Measurements from ENCODE around the gene RPL36. TPM values are rescaled to one million over a fixed set of nuclear protein-coding genes. Genes with fewer than 3 reads are reported as not detected.

The RPL36 gene
- 1,000 to 10,000 TPM; 1,442 to 1,445 TPM for total RNA-seq
- 1,000 to 10,000 TPM; 2,357 to 2,883 (median 2,631) TPM for polyA plus RNA-seq
- 521 to 656 (median 605) reads per million in 6 experiments for total RNA-seq

DNA sequence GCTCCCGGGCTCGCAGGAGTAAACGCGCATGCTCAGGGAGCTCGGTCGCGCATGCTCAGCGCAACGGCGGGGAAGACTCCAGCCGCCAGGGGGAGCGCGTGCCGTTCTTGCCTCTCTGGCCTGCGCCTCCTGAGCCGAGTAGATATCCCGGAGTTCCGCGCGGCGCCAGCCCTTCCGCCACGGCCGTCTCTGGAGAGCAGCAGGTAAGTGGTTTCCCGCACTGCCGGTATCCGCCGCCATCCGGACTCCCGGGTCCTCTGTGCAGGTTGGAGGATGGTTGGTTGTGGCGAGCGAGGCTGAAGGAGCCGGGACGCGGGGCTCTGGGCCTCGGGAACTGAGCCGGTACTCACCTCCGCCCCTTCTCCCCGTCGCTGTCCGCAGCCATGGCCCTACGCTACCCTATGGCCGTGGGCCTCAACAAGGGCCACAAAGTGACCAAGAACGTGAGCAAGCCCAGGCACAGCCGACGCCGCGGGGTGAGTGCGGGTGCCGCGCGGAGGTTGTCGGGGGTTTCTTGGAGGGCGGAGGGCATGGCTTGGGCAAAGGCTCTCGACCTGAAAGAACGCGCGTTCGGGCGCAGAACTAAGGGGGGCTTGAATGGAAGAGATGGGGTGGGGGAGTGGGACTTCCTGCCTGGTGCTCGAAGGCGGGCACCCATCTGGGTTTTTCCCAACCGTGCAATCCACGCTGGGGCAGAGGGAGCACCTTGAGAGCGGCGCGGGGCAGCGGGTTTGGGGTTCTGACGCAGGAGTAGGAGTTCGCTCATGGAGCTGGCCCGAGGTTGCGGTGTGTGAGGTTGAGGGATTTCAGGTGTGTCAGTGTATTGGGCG, at the start of gene RPL36:
Gene RPL36, plus strand, starts transcription at position 171 of the 830 bp plus-strand sequence. Its CDS starts 213 bp downstream, at position 384.
- H3K36me3 Mint-ChIP-seq, result peaks cover 0 to 34% (median 0%) of the 10 kb centered on the region in 3 donors
- H3K4me3 Mint-ChIP-seq, result peak within 1 kb of the TSS; percentile 90 to 99 (median 94)
- no peaks in the 10 kb centered on the region for H3K9me3 Mint-ChIP-seq
- ATAC-seq (peak; percentile 58 to 65), DNase-seq (peak; percentile 96 to 99 (median 98))
- peaks cover 19 to 43% (median 36%) of the 10 kb centered on the region in 4 donors for H3K4me1 Mint-ChIP-seq
- no peaks in the 10 kb centered on the region for H3K27me3 Mint-ChIP-seq
- H3K27ac Mint-ChIP-seq, result peak within 1 kb of the TSS; percentile 90 to 99 (median 96)
- POLR2A ChIA-PET, result interaction anchor here (0.5 to 4.2 kb wide), 22 partner anchors 9 to 899 kb away, joined by 3 to 68 read pairs (median 3); partner anchors contain the start of genes CATSPERD, DUS3L, HSD11B1L and LONP1

DNA sequence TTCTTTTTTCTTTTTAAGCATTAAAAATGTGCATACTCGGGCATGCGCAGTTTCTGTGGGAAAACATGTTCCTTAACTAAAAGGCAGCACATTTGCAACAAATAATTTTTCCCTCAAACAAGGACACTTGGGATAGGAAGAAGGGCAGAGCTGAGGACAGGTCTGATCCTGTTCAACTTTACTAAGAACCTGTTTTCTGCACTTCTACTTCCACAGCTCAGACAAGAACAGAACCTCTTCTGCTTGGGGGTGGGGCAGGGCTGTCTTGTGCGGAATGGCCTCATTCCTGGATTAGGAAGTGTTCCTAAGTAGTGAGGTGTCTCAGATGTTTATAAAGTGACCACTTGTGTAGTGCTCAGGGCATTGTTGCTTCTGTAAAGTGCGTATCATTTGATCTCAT, 48.9 kb upstream of the RPL36 start:
- DNase-seq (no peak), ATAC-seq (no peak)
- Mint-ChIP-seq H3K27ac (peak overlapping the region in 3 of 10 donors; percentile 0 to 77 (median 48)), H3K36me3 (peaks cover 0 to 81% (median 9%) of the 10 kb centered on the region in 3 donors), H3K27me3 (no peaks in the 10 kb centered on the region), H3K9me3 (no peaks in the 10 kb centered on the region), H3K4me3 (peak overlapping the region in 2 of 10 donors; percentile 3 to 19), H3K4me1 (peaks cover 24 to 66% (median 44%) of the 10 kb centered on the region in 4 donors)
- POLR2A ChIA-PET, result interaction anchor here (0.6 kb wide), 1 partner anchor 33 kb away, joined by 3 read pairs; no protein-coding TSS in a partner anchor

DNA sequence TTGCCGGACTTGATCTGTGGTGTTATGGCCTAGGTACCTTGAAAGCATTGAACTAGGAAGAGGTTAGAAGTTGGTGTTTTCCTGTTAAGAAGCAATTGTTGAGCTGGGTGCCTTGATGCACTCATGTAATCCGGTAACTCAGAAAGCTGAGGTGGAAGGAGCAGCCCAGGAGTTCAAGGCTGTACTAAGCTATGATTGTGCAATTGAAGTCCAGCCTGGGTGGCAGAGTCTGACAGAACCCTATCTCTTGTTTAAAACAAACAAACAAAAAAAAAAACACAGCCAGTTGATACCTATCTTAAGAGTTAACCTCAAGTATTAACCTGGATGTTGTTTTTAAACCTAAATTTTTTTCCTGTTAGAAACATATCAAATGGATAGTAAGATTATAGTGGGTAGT, 47.9 kb upstream of the RPL36 start:
- no peak for DNase-seq
- Mint-ChIP-seq H3K27me3 (no peaks in the 10 kb centered on the region), H3K4me3 (no peak overlapping the region), H3K4me1 (peaks cover 29 to 71% (median 49%) of the 10 kb centered on the region in 4 donors), H3K9me3 (no peaks in the 10 kb centered on the region), H3K36me3 (peaks cover 0 to 88% (median 9%) of the 10 kb centered on the region in 3 donors), H3K27ac (peak overlapping the region in 6 of 10 donors; percentile 0 to 72 (median 50))
- POLR2A ChIA-PET, result interaction anchor here (0.6 to 0.7 kb wide), 2 partner anchors 20 to 48 kb away, joined by 4 to 6 read pairs; no protein-coding TSS in a partner anchor
- no peak for ATAC-seq

DNA sequence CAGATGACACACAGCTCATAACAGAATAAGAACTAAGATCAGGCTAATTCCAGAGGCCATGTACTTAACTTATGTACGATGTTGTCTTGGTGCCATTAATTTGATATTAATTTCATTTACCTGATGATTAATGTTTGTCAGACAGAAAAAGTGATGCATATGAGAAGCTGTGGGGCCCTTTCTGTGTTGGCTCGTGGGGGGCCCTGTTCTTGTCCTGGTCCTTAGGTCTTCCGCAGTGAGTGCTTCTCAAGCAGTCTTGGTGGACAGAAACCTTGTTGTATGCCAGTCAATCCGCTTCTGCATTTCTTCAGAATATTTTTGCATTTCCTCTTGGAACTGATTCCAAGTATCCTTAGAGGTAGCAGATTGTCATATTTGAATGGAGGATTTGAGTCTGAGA, 47.0 kb upstream of the RPL36 start:
- Mint-ChIP-seq H3K27me3 (no peaks in the 10 kb centered on the region), H3K27ac (peak overlapping the region in 2 of 10 donors; percentile 9 to 40), H3K4me3 (no peak overlapping the region), H3K36me3 (peaks cover under 1 to 91% (median 12%) of the 10 kb centered on the region in 3 donors), H3K4me1 (peaks cover 27 to 63% (median 42%) of the 10 kb centered on the region in 4 donors), H3K9me3 (no peaks in the 10 kb centered on the region)
- ATAC-seq (no peak), DNase-seq (no peak)
- POLR2A ChIA-PET, result interaction anchor here (0.6 to 0.7 kb wide), 3 partner anchors 33 to 583 kb away, joined by 3 to 6 read pairs (median 4); no protein-coding TSS in a partner anchor

DNA sequence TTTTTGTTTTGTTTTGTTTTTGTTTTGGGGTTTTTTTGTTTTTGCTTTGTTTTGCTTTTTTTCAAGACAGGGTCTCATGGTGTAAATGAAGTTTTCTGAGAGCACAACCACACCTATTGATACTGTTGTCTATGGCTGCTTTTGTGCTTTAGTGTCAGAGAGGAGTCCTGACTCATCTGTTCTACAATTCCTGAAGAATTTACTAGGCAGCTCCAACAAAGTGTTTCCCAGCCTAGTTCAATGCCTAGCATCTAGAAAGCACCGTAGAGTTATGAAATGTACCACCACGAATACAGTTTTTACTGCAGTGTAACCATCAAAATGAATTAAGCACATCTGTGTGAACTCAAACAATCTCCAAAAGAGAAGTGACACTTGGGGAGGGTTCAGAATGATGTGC, 46.1 kb upstream of the RPL36 start:
- Mint-ChIP-seq H3K4me1 (peaks cover 27 to 58% (median 44%) of the 10 kb centered on the region in 4 donors), H3K4me3 (no peak overlapping the region), H3K36me3 (peaks cover 5 to 92% (median 16%) of the 10 kb centered on the region in 3 donors), H3K27ac (peak overlapping the region in 4 of 10 donors; percentile 19 to 80 (median 70)), H3K9me3 (no peaks in the 10 kb centered on the region), H3K27me3 (no peaks in the 10 kb centered on the region)
- DNase-seq (no peak), ATAC-seq (no peak)
- POLR2A ChIA-PET, result interaction anchor here (0.6 kb wide), 1 partner anchor 12 kb away, joined by 4 read pairs; no protein-coding TSS in a partner anchor

DNA sequence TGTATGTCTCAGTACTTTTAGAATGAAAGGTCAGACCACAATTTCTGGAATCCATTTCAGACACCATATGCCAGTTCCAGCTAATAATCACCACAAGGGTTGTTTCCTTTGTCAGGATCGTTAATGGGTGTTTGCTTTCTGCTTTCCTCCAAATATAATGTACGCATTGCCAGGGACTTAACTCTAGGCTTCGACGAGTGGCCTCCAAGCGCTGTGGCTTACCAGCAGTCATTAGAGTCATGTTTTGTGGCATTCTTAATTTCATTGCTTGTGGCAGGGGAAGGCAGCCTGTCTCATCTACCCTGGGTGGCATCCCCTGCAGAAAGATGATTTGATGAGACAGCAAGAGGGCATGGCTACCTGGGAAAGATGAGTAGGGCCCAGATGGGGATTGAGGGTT, 44.7 kb upstream of the RPL36 start:
- POLR2A ChIA-PET, result no interaction called here
- Mint-ChIP-seq H3K9me3 (no peaks in the 10 kb centered on the region), H3K4me3 (peak overlapping the region in 1 of 10 donors; percentile 8), H3K4me1 (peaks cover 25 to 49% (median 41%) of the 10 kb centered on the region in 4 donors), H3K36me3 (peaks cover 5 to 93% (median 21%) of the 10 kb centered on the region in 3 donors), H3K27me3 (no peaks in the 10 kb centered on the region), H3K27ac (peak overlapping the region in 6 of 10 donors; percentile 18 to 83 (median 52))
- DNase-seq, result no peak
- no peak for ATAC-seq

DNA sequence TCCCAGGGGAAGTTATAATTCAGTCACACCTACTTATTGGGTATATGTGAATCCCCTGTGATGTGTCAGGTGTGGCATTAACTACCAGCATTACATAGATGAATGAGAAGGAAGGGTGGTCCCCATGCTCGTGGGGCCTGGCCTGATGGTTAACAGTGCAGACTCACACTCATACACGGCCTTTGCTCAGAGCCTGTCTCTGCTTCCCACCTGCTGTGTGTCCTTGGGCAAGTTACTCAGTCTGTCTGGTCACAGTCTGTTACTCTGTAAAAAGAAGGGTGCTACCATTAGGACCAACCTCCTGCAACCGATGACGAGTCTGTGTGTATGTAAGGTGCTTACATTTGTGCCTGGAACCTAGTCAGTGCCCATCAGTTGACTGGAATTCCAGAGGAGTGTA, 43.4 kb upstream of the RPL36 start:
- H3K36me3 Mint-ChIP-seq, result peaks cover 5 to 93% (median 20%) of the 10 kb centered on the region in 3 donors
- H3K27ac Mint-ChIP-seq, result peak overlapping the region in 6 of 10 donors; percentile 23 to 83 (median 36)
- POLR2A ChIA-PET, result no interaction called here
- no peak for DNase-seq
- no peaks in the 10 kb centered on the region for H3K27me3 Mint-ChIP-seq
- no peaks in the 10 kb centered on the region for H3K9me3 Mint-ChIP-seq
- no peak overlapping the region for H3K4me3 Mint-ChIP-seq
- no peak for ATAC-seq
- peaks cover 21 to 43% (median 33%) of the 10 kb centered on the region in 4 donors for H3K4me1 Mint-ChIP-seq

DNA sequence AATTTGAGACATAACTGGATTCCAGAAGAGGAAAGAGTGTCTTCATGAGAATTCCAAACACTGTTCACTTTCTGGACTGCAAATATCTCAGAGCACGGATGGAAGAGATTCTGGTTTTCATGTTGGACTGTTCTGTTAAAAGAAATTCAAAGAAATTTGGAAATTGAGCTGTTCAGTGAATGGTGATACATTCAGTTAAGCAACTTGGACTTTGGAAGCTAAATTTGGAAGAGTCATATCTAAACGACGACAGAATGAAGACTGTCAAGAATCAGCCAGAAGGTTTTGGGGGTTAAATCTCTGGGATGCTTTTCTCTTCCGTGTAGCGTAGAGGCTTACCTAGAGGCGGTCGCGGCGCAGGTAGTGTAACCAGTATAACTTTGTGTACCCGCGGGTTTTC, 41.6 kb upstream of the RPL36 start:
- Mint-ChIP-seq H3K27me3 (no peaks in the 10 kb centered on the region), H3K4me3 (no peak overlapping the region), H3K4me1 (peaks cover 15 to 36% (median 20%) of the 10 kb centered on the region in 4 donors), H3K36me3 (peaks cover 5 to 92% (median 21%) of the 10 kb centered on the region in 3 donors), H3K9me3 (no peaks in the 10 kb centered on the region), H3K27ac (peak overlapping the region in 2 of 10 donors; percentile 29 to 73)
- POLR2A ChIA-PET, result interaction anchor here (0.5 to 0.6 kb wide), 3 partner anchors 24 to 1778 kb away, joined by 3 to 6 read pairs (median 5); partner anchors contain the start of gene DUS3L
- no peak for ATAC-seq
- DNase-seq, result no peak

DNA sequence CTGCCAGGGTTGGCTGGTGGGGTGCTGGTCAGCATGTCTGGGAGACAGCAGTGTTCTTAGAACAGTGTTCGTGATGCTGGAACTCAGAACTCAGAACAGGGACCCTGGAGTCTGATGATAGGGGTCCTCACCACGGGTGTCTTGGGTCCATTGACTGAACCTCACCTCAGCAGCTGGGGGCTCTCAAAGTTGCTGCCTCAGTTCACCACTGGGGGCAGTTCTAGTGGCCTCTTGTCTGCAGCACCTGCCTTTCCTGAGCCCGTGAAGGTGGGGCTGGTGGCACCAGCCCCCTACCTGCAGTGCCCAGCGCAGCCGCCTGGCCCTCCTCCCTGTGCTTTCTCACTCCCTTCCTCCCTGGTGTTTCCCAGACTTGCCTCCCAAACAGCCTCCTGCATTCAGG, 38.7 kb upstream of the RPL36 start:
- no peak overlapping the region for H3K4me3 Mint-ChIP-seq
- ATAC-seq, result peak; percentile 30 to 39
- peaks cover 4 to 12% (median 8%) of the 10 kb centered on the region in 4 donors for H3K4me1 Mint-ChIP-seq
- POLR2A ChIA-PET, result no interaction called here
- peak overlapping the region in 1 of 10 donors; percentile 56 for H3K27ac Mint-ChIP-seq
- DNase-seq, result no peak
- no peaks in the 10 kb centered on the region for H3K9me3 Mint-ChIP-seq
- H3K36me3 Mint-ChIP-seq, result peaks cover 5 to 90% (median 29%) of the 10 kb centered on the region in 3 donors
- no peaks in the 10 kb centered on the region for H3K27me3 Mint-ChIP-seq

DNA sequence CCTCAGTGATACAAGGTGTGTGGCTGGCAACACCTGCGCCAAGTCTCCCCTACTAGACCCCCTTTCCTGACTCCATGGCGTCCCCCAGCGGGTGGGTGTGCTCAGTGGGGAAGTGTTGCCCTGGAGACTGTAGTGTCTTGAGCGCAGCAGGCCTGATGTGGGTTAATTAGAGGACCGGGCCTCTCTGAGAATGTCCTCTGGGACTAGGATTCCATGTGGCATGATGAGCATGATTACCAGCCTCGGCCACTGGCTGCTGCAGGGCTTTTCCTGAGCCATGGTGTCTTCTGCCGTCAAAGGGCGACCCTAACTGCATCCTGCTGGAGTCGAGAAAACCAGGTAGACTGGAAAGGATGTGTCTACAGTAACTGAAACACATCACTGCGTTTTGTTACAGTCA, 37.8 kb upstream of the RPL36 start:
- no peaks in the 10 kb centered on the region for H3K27me3 Mint-ChIP-seq
- peaks cover 0 to 5% (median 2%) of the 10 kb centered on the region in 4 donors for H3K4me1 Mint-ChIP-seq
- DNase-seq, result no peak
- H3K9me3 Mint-ChIP-seq, result no peaks in the 10 kb centered on the region
- H3K27ac Mint-ChIP-seq, result no peak overlapping the region
- no peak overlapping the region for H3K4me3 Mint-ChIP-seq
- peaks cover 5 to 89% (median 32%) of the 10 kb centered on the region in 3 donors for H3K36me3 Mint-ChIP-seq
- POLR2A ChIA-PET, result no interaction called here
- no peak for ATAC-seq

DNA sequence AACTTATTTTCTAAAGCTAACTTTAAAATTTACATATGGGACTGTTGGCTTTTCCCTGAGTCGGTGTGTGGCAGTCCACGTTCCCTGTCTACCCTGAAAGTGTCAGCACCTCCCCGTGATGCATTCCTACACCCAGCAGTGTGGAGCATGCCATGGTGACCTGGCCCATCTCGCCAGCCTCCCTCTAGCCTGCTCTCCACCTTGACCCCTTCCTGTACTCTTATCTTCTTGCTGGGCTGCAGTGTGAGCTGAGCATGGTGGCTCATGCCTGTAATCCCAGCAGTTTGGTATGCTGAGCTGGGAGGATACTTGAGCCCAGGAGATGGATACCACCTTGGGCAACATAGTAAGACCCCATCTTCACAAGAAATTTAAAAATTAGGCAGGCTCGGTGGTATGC, 35.2 kb upstream of the RPL36 start:
- H3K4me1 Mint-ChIP-seq, result peaks cover 0 to 4% (median 0%) of the 10 kb centered on the region in 4 donors
- peak overlapping the region in 1 of 10 donors; percentile 72 for H3K27ac Mint-ChIP-seq
- H3K36me3 Mint-ChIP-seq, result peaks cover 0 to 95% (median 28%) of the 10 kb centered on the region in 3 donors
- ATAC-seq (no peak), DNase-seq (no peak)
- H3K9me3 Mint-ChIP-seq, result no peaks in the 10 kb centered on the region
- H3K27me3 Mint-ChIP-seq, result no peaks in the 10 kb centered on the region
- no peak overlapping the region for H3K4me3 Mint-ChIP-seq
- POLR2A ChIA-PET, result no interaction called here

DNA sequence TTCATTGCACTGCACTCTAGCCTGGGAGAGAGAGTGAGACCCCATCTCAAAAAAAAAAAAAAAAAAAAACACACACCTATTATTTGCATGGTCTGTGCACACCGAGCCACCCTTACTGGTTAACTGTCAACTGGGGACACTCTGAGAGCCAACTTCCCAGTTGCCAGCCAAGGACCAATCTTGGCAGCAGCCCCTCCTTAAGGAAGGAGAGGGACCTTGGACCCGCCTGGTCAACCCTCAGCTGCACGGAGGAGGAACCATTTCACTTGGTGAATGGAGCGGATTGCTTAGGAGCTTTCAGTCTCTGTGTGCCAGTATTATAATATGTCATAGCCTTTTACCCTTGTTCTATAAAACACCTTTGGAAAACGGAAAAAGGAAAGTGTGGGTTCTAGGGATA, 34.7 kb upstream of the RPL36 start:
- ATAC-seq (no peak), DNase-seq (no peak)
- Mint-ChIP-seq H3K9me3 (no peaks in the 10 kb centered on the region), H3K4me3 (no peak overlapping the region), H3K4me1 (peaks cover 0 to 4% (median 0%) of the 10 kb centered on the region in 4 donors), H3K27ac (peak overlapping the region in 1 of 10 donors; percentile 70), H3K27me3 (no peaks in the 10 kb centered on the region), H3K36me3 (peaks cover 0 to 90% (median 28%) of the 10 kb centered on the region in 3 donors)
- POLR2A ChIA-PET, result no interaction called here
